ENCODE measurements around the gene ACSS1.

DNA sequence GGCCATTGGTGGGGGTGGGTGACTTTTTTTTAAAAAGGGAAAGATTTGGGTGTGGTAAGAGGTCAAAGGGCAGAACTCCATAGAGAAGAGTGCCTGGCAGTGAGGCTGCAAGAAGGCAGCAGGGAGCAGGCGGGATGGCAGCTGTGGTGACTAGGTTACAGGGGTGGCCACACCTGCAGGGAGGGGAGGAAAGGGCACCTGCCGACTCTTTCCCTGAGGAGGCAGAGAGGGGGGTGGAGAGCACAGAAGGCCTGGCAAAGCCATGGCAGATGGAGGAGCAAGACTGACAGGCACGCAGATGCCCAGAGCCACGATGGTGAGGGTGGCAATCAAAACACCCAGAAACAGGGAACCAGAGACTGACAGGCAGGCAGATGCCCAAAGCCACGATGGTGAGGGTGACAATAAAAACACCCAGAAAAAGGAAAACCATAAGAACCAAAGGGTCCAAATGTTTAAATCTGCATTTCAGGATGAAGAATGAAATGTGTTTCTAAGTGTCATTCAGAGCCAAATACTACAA, 89.6 kb downstream of the ACSS1 start:
- no peak for TF ChIP-seq GATA2 (IDR thresholded peaks at IDR 0.05; ENCODE audit: low read depth, low read length)
- no peak for TF ChIP-seq GATA3 (IDR thresholded peaks at IDR 0.05; ENCODE audit: low read depth, low read length)
